ENCODE results near the gene MALL. TPM values are rescaled to one million over a fixed set of nuclear protein-coding genes. Genes with fewer than 3 reads are reported as not detected.

The MALL gene
- total RNA-seq: 2.6 and 11.3 TPM in 2 replicates

GRCh38 chr2:110115291-110116032 lies at the start of gene MALL:
Gene MALL (minus strand): TSS chr2:110115822. CDS start chr2:110115792, 30 bp downstream.

Other genes starting within 250 kb of the MALL start
- 2.8 and 5.2 TPM in 2 replicates for gene LIMS3, start 217.1 kb downstream of the MALL start, total RNA-seq
- 4.7 and 6.9 TPM in 2 replicates for gene NPHP1, start 89.2 kb upstream of the MALL start, total RNA-seq
- gene MTLN, start 96.7 kb upstream of the MALL start, total RNA-seq: 55.6 and 113 TPM in 2 replicates

Measured in smooth muscle cell of bladder (primary cell).